ENCODE measurements around the gene PGP. TPM values are rescaled to one million over a fixed set of nuclear protein-coding genes. Genes with fewer than 3 reads are reported as not detected.
A peak's percentile ranks its signal among the peaks of the same experiment; 100 is the strongest.

Gene PGP
- total RNA-seq, 4 donors from 2014 or later: 8.1 to 10.4 (median 9.6) TPM

DNA sequence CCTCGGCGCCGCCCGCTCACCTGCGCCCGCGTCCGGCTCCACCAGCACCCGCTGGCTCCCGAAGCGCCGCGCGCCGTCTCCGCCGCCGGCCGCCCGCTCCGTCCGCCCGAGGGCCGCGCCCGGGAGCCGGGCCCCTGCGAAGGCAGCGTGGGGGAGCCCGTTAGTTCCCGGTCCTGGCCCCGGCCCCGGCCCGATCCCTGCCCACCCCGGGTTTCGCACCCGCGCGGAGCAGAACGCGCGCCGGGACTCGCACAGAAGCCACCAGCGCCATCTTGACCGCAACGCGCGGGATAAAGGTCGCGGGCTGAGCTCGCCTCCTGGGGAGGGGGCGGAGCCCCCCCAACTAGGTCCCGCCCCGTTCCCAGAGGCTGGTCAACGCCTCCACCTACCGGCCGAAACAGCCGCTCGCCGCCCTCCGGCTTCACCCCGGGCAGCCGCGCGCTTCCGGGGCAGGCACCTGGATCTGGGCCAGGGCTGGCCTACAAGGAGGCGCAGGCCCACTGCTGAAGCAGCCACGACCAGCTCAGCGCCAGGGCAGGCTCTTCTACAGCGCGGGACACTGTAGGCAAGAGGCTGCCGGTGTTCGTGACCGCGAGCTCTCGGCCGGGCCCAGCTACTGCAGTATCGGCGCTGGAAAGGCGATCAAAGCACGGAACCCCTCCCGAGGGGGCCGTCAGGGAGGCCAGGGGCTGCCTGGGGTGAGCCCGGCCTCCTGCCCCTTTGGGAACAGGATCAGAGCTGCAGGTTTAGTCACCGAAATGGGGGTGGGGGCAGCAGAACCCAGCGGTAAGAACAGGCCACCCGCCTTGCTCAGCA, 36.9 kb upstream of the PGP start, which contains the start of gene ECI1:
ECI1 (minus strand) TSS at position 292 of the 816 bp plus-strand sequence; CDS start at position 271, 21 bp downstream.
- TF ChIP-seq, protein P1, sequence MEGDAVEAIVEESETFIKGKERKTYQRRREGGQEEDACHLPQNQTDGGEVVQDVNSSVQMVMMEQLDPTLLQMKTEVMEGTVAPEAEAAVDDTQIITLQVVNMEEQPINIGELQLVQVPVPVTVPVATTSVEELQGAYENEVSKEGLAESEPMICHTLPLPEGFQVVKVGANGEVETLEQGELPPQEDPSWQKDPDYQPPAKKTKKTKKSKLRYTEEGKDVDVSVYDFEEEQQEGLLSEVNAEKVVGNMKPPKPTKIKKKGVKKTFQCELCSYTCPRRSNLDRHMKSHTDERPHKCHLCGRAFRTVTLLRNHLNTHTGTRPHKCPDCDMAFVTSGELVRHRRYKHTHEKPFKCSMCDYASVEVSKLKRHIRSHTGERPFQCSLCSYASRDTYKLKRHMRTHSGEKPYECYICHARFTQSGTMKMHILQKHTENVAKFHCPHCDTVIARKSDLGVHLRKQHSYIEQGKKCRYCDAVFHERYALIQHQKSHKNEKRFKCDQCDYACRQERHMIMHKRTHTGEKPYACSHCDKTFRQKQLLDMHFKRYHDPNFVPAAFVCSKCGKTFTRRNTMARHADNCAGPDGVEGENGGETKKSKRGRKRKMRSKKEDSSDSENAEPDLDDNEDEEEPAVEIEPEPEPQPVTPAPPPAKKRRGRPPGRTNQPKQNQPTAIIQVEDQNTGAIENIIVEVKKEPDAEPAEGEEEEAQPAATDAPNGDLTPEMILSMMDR (IDR thresholded peaks at IDR 0.05): peak in 1 of 3 donors; percentile 7
- DNase-seq (ENCODE audit: low spot score): peak; percentile 83
- peak; percentile 99 for ATAC-seq (ENCODE audit: low FRiP score)

DNA sequence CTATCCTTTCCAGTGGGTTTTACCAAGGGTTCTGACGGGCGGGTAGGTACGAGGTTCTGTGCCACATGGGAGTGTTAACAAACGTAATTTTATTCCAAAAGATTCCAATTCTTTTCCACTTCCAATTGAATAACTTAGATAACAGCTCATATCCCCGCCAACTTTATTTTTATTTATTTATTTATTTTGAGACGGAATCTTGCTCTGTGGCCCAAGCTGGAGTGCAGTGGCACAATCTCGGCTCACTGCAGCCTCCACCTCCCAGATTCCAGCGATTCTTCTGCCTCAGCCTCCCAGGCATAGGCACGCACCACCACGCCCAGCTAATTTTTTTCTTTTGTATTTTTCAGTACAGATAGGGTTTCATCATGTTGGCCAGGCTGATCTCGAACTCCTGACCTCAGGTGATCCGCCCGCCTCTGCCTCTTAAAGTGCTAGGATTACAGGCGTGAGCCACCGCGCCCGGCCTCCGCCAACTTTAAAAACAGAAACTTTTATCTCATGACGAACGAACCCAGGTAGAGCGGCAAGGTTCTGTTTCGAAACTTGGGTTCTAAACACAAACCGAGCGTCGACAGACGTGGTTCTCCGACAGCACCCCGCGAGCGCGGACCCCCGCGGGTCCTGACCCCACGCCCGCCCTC, 36.1 kb upstream of the PGP start:
- TF ChIP-seq, protein P1 (IDR thresholded peaks at IDR 0.05): no peak
- DNase-seq (ENCODE audit: low spot score) (no peak), ATAC-seq (ENCODE audit: low FRiP score) (peak; percentile 31)

DNA sequence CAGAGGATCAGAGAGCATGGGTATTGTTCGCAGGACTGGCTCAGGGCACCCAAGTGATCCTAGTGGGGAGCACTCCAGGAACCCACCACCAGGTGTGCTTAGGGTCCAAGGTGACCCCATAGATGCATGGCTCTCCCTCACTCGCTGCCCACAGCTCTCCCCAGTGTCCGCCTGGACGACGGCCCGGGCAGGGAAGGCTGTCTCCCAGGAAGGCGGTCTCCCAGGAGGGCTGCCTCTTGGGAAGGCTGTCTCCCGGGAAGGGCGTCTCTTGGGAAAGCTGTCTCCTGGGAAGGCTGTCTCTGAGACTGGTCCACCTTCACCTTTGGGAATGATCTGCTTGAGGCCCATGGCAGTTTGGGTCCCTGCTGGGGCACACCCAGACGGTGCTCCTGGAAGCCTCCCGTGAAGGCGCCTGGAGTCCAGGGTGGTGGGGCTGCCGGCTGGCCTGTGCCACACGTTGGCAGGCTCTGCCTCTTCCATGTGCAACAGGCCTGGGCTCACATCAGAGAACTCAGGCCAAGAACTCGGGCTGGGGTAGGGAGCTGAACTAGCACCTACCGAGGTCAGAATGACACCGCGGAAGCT, 31.8 kb upstream of the PGP start:
- DNase-seq (ENCODE audit: low spot score) (no peak), ATAC-seq (ENCODE audit: low FRiP score) (no peak)
- TF ChIP-seq, protein P1 (IDR thresholded peaks at IDR 0.05): no peak

DNA sequence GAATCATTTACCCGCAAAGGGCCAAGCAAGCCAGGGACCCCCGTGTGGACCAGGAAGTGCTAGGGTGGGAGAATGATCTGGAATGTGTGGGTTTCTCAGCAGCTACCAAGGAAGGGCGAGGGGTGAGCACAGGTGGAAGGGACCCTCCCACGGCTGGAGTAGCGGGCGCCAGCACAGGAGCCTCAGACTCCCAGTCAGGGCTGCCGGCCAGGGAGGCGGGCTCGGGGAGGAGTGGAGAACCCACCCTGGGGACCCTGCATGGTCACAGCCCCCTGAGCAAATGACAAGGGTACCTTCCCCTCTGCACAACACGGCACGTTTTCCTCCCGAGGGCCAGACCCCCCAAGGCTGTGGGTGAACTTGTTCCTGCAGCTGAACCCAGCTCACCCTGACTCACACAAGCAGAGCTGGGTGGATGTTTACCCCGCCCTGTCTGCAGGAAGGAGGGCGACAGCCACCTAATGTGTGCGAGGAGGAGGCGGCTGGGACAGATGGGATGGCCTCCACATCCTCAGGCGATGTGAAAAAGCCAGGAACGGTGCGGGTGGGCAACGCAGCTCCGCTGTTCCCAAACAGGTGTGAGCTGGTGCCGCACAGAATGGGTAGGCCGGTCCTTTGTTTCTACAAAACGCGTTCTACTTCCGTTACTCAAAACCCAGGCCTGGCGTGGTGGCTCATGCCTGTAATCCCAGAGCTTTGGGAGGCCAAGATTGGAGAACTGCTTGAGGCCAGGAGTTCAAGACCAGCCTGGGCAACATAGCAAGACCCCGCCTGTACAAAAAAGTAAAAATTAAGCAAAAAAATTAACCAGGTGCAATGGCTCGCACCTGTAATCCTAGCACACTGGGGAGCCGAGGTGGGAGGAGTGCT, 30.5 kb upstream of the PGP start:
- no peak for ATAC-seq (ENCODE audit: low FRiP score)
- no peak for DNase-seq (ENCODE audit: low spot score)
- TF ChIP-seq, protein P1 (IDR thresholded peaks at IDR 0.05): no peak

DNA sequence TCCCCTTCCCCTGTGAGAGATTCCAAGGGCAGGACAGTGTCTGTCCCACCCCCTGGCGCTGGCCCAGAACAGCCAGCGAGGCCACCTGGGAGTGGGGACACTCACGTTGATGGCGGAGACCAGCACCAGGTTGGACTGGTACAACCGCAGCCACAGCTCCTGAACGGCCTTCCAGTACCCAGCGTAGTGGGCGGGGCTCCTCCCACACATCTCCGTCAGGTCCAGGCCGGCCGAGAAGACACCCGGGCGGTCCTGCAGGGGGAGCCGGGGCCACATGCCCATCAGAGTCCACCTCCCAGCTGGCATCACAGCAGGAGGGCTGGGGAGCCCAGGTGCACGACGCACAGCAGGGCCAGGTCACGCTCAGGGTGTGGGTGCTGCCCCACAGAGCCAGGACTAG, 29.7 kb upstream of the PGP start:
- ATAC-seq (ENCODE audit: low FRiP score) (no peak), DNase-seq (ENCODE audit: low spot score) (no peak)

DNA sequence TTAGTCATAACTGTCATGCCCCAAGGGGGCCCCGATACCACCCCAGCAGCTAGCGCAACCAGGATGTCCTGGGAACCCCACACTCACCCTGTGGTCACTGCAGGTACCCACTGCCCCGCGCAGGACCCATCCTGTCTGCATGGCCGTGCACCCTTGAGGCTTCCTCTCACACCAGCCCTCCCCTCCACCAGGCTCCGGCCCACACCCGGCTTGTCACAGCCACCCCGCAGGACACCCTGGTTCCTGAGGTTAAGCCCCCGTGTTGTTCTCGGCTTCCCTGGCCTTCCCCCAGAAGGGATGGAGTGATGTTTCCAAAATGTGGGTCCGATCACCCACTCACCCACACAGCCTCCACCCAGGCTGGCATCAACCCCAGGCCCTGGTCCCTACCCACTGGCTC, 29.1 kb upstream of the PGP start:
- no peak for ATAC-seq (ENCODE audit: low FRiP score)
- TF ChIP-seq, protein P1 (IDR thresholded peaks at IDR 0.05): no peak

More for the DNA sequence above, 29.7 kb upstream of the PGP start:
- TF ChIP-seq, protein P1 (IDR thresholded peaks at IDR 0.05): no peak

More for the DNA sequence above, 29.1 kb upstream of the PGP start:
- DNase-seq (ENCODE audit: low spot score): no peak

Data from omental fat pad (tissue), 4 donors.